ENCODE measurements around the gene TM9SF3.

The TM9SF3 gene

GRCh38 chr10:96586419-96587263 lies at the start of gene TM9SF3:
Gene TM9SF3, minus strand, starts transcription at chr10:96587012. Its CDS starts 177 bp downstream, at chr10:96586835.
- FAIRE-seq (peak; percentile 81), DNase-seq (ENCODE audit: extremely low spot score, insufficient read length, low read depth) (peak; percentile 66)

GRCh38 chr10:96636551-96636950 lies 49.7 kb upstream of the TM9SF3 start:
- DNase-seq (ENCODE audit: extremely low spot score, insufficient read length, low read depth): no peak
- no peak for FAIRE-seq

DNA sequence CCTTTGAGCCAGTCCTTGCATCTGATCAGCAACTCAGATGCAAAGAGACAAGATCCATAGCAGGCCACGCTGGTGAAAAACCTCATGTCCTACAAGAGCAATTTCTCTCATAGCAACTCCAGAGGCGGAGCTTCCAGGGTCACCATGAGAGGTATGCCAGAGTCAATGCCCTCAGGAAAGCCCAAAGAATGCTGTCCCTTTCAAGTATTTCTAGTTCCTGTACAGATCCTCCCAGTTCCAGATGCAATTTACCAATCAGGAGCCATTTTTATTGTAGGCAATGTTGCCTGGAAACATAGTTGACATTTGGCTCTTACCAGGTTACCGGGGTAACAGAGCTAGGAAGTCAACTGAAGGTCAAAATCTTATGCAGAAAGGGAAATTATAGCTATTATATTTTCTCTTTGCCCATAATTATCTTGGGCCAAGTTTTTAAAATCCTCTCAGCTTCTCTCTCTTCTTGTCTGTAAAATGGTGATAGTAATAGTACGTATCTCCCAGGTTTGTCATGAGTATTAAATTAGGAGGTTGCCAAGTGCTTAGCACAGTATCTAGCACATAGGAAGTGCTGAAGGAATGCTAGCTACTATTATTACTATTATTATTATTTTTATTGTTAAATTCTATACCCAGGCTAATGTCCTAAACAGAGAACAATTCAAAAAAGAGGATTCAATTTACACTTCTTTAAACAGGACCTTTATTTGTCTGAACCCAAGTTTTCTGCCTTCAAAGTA lies 46.3 kb upstream of the TM9SF3 start:
- DNase-seq (ENCODE audit: extremely low spot score, insufficient read length, low read depth) (no peak), FAIRE-seq (no peak)

DNA sequence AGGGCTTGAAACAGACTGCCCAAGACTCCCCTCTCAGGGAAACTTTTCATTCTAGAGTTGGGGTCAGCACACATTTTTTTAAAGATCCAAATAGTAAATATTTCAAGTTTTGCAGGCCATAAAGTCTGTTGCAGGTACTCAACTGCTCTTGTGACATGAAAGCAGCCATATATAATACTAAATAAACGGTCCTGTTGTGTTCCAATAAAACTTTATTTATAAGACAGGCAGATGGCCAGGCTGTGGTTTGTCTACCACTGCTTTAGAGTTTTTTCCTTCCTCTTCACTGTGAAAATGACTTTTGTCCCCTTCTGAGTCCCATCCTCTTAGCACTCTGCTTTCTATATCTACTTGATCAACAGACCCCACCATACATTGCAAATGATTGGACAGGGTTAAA lies 40.5 kb upstream of the TM9SF3 start:
- no peak for DNase-seq (ENCODE audit: extremely low spot score, insufficient read length, low read depth)
- no peak for FAIRE-seq

DNA sequence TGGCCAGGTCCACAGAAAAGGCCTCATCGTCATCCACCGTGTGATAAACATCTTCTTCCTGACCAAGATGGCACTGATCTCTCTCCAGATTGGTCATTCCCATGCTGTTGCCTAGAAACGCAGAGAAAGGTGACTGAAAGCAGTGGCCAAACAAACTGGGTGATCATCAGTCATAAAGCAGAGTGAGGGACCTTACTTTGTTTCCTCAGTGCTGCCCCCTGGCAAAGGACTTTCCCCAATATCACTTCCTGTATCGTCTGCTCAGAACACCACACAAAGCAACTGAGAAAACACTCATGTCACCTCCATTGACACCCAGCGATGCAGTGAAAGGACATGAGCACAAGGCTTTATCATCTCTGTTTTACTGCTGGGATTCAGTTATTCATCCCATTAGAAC lies 40.0 kb upstream of the TM9SF3 start:
- no peak for DNase-seq (ENCODE audit: extremely low spot score, insufficient read length, low read depth)
- no peak for FAIRE-seq

- no peak for DNase-seq (ENCODE audit: extremely low spot score, insufficient read length, low read depth)
- no peak for FAIRE-seq
Measured at GRCh38 chr10:96625173-96625572, 38.4 kb upstream of the TM9SF3 start.

DNA sequence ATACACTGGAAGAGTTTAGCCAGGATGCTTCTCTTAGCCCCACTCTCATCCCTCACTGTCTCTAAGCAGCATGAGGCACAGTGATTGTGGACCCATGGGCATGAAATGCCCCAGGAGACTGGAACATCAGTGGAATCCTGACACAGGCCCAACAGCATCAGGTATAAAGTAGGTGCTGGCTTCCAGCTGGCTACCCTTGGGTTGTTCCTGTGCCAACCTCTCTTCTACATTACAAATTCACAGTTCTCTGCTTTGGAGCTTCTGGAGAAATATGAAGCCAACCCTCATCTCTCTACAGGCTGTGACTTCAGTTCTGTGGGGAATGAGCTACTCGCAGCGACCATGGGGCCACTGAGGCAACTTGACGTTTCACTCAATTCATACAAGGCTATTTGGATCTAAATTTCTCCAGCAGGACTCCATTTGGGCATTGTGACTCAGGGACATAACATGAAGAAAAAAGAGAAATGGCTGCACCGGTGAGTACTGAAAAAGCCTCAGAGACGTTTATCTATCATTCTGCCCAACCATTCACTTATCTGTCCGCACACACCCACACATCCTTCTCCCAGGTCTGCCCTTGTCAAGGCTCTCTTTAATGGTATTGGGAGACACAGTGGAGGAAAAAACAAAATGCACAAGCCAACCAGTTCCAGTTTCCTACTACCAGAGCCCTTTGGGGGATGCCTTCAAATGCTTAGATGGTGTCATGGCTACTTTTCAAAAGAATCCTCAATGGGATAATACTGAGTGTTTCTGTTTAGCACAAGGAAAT lies 35.4 kb upstream of the TM9SF3 start:
- DNase-seq (ENCODE audit: extremely low spot score, insufficient read length, low read depth): no peak
- no peak for FAIRE-seq

DNA sequence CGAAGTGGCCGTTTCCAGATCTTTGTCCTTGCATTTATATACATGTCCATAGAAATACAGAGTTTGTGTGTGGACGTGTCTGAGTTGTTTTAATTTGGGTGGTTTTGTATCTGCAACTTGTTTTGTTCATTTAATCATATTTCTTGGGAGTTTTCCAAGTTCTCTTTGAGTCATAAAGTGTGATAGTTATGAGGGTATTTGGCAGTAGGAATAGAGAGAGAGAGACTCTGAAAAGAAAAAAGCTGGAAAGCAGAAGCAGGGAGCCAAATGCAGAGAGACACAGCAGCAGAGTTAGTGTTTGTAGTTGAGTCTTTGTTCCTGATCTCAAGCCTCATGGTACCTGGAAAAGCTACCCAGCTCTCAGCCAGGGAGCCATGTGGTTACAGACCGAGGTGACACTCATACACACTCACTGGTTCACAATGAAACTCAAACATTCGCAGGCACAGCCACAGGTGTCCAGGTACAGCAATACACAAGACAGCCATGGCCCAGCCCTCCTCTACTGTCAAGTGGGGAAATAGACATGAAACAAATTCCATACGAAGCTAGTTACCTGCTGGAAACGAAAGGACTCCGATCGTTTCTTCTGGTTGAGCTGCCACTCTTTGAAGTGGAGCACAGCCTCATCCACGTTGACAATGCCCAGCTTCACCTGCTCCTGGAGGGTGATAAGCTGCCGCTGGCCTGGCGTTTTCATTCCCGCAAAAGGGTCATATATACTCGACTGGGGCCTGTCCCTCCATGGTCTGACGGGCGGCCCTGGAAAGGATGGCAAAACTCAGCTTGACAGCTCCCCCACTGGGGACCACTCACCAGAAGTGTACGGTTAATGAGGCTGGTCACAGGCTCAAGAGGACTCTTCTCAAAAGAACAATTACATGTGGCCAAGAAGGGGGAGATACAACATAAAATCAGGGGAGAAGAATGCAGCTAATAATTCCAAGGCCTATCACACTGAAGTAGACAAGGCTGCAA lies 33.3 kb upstream of the TM9SF3 start:
- no peak for DNase-seq (ENCODE audit: extremely low spot score, insufficient read length, low read depth)
- FAIRE-seq: no peak

- FAIRE-seq (no peak), DNase-seq (ENCODE audit: extremely low spot score, insufficient read length, low read depth) (no peak)
Measured at GRCh38 chr10:96619120-96619519, 32.3 kb upstream of the TM9SF3 start.

GRCh38 chr10:96618653-96619052 lies 31.8 kb upstream of the TM9SF3 start:
- DNase-seq (ENCODE audit: extremely low spot score, insufficient read length, low read depth): no peak
- FAIRE-seq: no peak

- DNase-seq (ENCODE audit: extremely low spot score, insufficient read length, low read depth) (no peak), FAIRE-seq (no peak)
Measured at GRCh38 chr10:96616961-96617360, 30.1 kb upstream of the TM9SF3 start.

GRCh38 chr10:96614515-96614914 lies 27.7 kb upstream of the TM9SF3 start:
- DNase-seq (ENCODE audit: extremely low spot score, insufficient read length, low read depth) (no peak), FAIRE-seq (no peak)

GRCh38 chr10:96613576-96613975 lies 26.8 kb upstream of the TM9SF3 start:
- DNase-seq (ENCODE audit: extremely low spot score, insufficient read length, low read depth): no peak
- FAIRE-seq: no peak

- DNase-seq (ENCODE audit: extremely low spot score, insufficient read length, low read depth): no peak
- FAIRE-seq: no peak
Measured at GRCh38 chr10:96612055-96612830, 25.4 kb upstream of the TM9SF3 start.

- FAIRE-seq: no peak
Measured at GRCh38 chr10:96610817-96611216, 24.0 kb upstream of the TM9SF3 start.

GRCh38 chr10:96609510-96609909 lies 22.7 kb upstream of the TM9SF3 start:
- DNase-seq (ENCODE audit: extremely low spot score, insufficient read length, low read depth) (no peak), FAIRE-seq (no peak)

More at GRCh38 chr10:96610817-96611216, 24.0 kb upstream of the TM9SF3 start:
- DNase-seq (ENCODE audit: extremely low spot score, insufficient read length, low read depth): no peak

DNA sequence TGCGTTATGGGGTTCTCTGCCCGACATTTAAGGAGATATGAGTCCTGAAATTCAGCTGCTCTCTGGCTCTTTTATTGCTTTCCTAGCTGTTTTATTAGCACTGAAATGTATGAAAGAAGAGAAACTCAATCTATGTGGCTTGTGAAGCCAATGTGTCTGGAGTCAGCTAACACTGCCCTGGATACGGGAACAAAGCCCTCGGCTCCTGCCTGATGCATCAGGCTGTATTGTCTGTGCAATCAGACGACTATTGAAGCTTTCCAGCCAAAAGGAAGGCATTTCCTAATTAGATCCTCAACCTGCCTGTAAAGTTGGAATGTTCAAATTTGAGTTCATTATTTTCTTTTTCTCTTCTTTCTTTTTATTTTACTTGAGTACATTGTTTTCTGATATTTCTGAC lies 22.0 kb upstream of the TM9SF3 start:
- DNase-seq (ENCODE audit: extremely low spot score, insufficient read length, low read depth) (no peak), FAIRE-seq (no peak)

- FAIRE-seq: no peak
Measured at GRCh38 chr10:96608262-96608661, 21.4 kb upstream of the TM9SF3 start.

DNA sequence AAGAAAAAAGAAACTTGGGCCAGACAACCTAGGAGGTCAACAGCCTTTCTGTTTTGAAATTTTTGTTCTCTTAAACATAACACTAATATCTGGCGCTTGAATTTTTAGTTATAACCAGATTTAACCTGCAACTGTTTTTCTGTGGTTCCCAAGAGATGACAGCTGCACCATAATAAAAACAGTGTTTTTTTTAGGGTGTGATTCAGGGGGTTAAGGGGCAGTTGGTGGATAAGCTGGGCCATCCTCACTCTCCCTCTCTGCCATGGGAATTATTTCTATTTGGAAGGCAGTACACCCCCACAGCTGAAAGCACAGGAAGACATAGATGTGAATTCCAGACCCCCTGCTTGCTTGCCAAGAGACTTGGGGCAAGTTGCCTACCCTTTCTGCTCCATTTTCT lies 20.1 kb upstream of the TM9SF3 start:
- DNase-seq (ENCODE audit: extremely low spot score, insufficient read length, low read depth): no peak
- no peak for FAIRE-seq

More at GRCh38 chr10:96608262-96608661, 21.4 kb upstream of the TM9SF3 start:
- DNase-seq (ENCODE audit: extremely low spot score, insufficient read length, low read depth): no peak

Data from GM18507 (cell line).